PFSK-1 (cell line): ENCODE data around the gene CHFR.

Experiments
- POLR2AphosphoS5 ChIP-seq: IDR thresholded peaks from 2 replicates; pipeline ENCODE4 v1.6.1; 2012; ENCODE audit warnings: low read depth, mild to moderate bottlenecking, control low read depth, low read length, moderate library complexity
- SIN3A ChIP-seq: IDR thresholded peaks from 2 replicates; pipeline ENCODE4 v1.6.1; 2012; ENCODE audit warnings: mild to moderate bottlenecking, low read length, moderate library complexity, borderline replicate concordance; ENCODE audit not compliant: insufficient read depth

DNA sequence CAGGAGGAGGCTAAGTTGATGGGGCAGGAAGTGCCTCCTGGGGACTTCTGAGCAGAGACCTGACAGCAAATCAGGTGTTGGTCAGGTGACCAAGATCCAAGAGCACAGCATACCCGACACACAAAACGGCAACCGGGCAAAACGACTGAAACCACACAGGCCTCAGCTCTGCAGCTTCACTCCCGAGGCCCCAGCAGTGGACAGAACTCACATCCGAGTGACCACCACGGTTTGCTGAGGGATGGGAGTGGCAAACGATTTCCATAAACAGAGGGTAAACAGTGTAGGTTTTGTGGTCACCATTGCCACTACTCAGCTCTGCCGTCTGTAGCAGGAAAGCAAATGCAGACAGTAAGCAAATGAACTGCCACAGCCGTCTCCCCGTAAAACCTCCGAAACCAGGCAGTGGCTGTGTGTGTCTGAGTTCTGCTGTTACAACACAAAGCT lies 14.4 kb downstream of the CHFR start:
- TF ChIP-seq POLR2AphosphoS5, result no peak
- TF ChIP-seq SIN3A, result no peak
